K562 (cell line): ENCODE data around the gene MAGIX. TPM values are rescaled to one million over a fixed set of nuclear protein-coding genes. Genes with fewer than 3 reads are reported as not detected.
A peak's percentile ranks its signal among the peaks of the same experiment; 100 is the strongest.

Source experiments
- CREBBP ChIP-seq: IDR thresholded peaks from one replicate; pipeline ENCODE4 v1.6.1; 2012; ENCODE audit warnings: low read depth, mild to moderate bottlenecking, control low read depth, inconsistent platforms, low read length
- RAD51 ChIP-seq: fragments of 450-650 bp; IDR thresholded peaks from 2 replicates; pipeline ENCODE4 v1.7.1; 2016; ENCODE audit warnings: low read depth, mild to moderate bottlenecking, borderline replicate concordance
- SP2 ChIP-seq: IDR thresholded peaks from 2 replicates; pipeline ENCODE4 v1.6.1; 2011; ENCODE audit warnings: mild to moderate bottlenecking, low read depth, low read length, moderate library complexity; ENCODE audit not compliant: poor library complexity, severe bottlenecking; ENCODE audit errors: extremely low read depth
- ZNF354B ChIP-seq: fragments of 250-450 bp; sonication (Bioruptor Pico); IDR thresholded peaks from 2 replicates; pipeline ENCODE4 v1.4.0; 2020
- polyA plus RNA-seq, 8 experiments: library from polyadenylated mRNA; depleted of rRNA in 4 of 8; stranded (reverse) in 5 of 8; unstranded in 3 of 8; fragments of >200 nt; fragmentation: Nextera tagmentation in 2 of 8; fragmentation: Illumina TruSeq in 1 of 8; extraction: Ambion mirVana in 2 of 8; extraction: Trizol in 1 of 8; gene quantifications; 2 replicates each; pipeline versions ENCODE4 v1.2.1 to v1.2.3, GENCODE V29; 2011 to 2014; ENCODE audit warnings: inconsistent platforms in 1 of 8, missing spikeins in 1 of 8
- total RNA-seq, 7 experiments: library from RNA; depleted of rRNA in 6 of 7; stranded (reverse); fragments of >200 nt in 6 of 7; fragmentation: Illumina TruSeq in 2 of 7; extraction: Trizol in 2 of 7; gene quantifications; 2 replicates each; pipeline versions ENCODE4 v1.2.1 to v1.2.3, GENCODE V29; 2011 to 2021; ENCODE audit warnings: low replicate concordance in 1 of 7
- TF ChIP-seq, protein P1 (sequence below): sonication (generic); IDR thresholded peaks from 2 replicates; pipeline ENCODE4 v1.6.1; 2016
- TF ChIP-seq, protein P2 (sequence below): sonication (generic); formaldehyde crosslinking; IDR thresholded peaks from 2 replicates; pipeline ENCODE4 v1.8.0; 2022; ENCODE audit warnings: mild to moderate bottlenecking, missing genetic modification reagents
- TF ChIP-seq, protein P3 (sequence below): fragments of 250-450 bp; sonication (Bioruptor Pico); IDR thresholded peaks from 2 replicates; pipeline ENCODE4 v1.8.0; 2021; ENCODE audit warnings: moderate library complexity, mild to moderate bottlenecking, inconsistent platforms
- TF ChIP-seq, protein P4 (sequence below): fragments of 250-450 bp; sonication (Bioruptor Pico); IDR thresholded peaks from 2 replicates; pipeline ENCODE4 v1.5.0; 2020; ENCODE audit warnings: mild to moderate bottlenecking, borderline replicate concordance

MAGIX gene
- total and polyA plus RNA-seq, 9 of the 15 experiments (the other 6 are each of a cell fraction or from before 2014, with no cell fraction given) = 0.08 to 3.5 (median 0.47) TPM

DNA sequence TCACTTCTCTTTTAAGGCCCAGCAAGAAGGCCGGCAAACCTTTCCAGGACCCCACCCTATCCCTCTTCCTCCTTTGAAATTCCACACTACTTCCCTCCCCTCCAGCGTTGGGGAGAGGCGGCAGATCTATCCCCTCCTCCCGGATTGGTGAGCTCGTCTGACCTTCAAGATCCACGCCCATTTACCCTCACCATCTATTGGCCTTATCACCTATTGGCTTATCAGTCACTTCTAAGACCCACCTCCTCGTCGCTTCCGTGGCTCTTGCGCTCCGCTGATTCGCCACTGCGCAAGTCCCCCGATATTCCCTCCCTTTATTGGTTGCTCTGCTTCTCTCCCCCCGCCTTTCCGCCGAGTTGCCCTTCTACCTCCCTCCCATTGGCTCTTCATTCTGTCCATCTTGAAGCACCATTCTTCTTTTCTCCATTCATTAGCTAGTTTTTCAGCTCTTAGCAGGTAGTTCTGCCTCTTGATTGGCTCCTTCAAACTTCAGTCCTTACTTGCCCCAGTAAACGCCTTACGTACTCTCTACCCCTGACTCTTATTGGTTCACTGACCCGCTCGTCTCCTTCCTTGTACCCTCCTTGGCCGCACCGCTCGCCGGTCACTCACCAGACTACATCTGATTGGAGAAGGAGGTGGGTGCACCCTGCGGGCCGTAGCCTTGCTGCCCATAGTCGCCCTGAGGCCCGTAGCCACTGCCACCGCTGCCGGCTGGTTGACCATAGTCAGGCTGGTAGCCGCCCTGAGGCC, 28.4 kb downstream of the MAGIX start (continued):
- TF ChIP-seq ZNF354B (CRISPR knock-in tag) (no peak), RAD51 (no peak), CREBBP (no peak), SP2 (peak; percentile 85)
- TF ChIP-seq, protein P1, sequence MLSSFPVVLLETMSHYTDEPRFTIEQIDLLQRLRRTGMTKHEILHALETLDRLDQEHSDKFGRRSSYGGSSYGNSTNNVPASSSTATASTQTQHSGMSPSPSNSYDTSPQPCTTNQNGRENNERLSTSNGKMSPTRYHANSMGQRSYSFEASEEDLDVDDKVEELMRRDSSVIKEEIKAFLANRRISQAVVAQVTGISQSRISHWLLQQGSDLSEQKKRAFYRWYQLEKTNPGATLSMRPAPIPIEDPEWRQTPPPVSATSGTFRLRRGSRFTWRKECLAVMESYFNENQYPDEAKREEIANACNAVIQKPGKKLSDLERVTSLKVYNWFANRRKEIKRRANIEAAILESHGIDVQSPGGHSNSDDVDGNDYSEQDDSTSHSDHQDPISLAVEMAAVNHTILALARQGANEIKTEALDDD = no peak
- TF ChIP-seq, protein P2, sequence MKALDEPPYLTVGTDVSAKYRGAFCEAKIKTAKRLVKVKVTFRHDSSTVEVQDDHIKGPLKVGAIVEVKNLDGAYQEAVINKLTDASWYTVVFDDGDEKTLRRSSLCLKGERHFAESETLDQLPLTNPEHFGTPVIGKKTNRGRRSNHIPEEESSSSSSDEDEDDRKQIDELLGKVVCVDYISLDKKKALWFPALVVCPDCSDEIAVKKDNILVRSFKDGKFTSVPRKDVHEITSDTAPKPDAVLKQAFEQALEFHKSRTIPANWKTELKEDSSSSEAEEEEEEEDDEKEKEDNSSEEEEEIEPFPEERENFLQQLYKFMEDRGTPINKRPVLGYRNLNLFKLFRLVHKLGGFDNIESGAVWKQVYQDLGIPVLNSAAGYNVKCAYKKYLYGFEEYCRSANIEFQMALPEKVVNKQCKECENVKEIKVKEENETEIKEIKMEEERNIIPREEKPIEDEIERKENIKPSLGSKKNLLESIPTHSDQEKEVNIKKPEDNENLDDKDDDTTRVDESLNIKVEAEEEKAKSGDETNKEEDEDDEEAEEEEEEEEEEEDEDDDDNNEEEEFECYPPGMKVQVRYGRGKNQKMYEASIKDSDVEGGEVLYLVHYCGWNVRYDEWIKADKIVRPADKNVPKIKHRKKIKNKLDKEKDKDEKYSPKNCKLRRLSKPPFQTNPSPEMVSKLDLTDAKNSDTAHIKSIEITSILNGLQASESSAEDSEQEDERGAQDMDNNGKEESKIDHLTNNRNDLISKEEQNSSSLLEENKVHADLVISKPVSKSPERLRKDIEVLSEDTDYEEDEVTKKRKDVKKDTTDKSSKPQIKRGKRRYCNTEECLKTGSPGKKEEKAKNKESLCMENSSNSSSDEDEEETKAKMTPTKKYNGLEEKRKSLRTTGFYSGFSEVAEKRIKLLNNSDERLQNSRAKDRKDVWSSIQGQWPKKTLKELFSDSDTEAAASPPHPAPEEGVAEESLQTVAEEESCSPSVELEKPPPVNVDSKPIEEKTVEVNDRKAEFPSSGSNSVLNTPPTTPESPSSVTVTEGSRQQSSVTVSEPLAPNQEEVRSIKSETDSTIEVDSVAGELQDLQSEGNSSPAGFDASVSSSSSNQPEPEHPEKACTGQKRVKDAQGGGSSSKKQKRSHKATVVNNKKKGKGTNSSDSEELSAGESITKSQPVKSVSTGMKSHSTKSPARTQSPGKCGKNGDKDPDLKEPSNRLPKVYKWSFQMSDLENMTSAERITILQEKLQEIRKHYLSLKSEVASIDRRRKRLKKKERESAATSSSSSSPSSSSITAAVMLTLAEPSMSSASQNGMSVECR = no peak
- TF ChIP-seq, protein P3, sequence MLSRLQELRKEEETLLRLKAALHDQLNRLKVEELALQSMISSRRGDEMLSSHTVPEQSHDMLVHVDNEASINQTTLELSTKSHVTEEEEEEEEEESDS (CRISPR knock-in tag) = no peak
- TF ChIP-seq, protein P4, sequence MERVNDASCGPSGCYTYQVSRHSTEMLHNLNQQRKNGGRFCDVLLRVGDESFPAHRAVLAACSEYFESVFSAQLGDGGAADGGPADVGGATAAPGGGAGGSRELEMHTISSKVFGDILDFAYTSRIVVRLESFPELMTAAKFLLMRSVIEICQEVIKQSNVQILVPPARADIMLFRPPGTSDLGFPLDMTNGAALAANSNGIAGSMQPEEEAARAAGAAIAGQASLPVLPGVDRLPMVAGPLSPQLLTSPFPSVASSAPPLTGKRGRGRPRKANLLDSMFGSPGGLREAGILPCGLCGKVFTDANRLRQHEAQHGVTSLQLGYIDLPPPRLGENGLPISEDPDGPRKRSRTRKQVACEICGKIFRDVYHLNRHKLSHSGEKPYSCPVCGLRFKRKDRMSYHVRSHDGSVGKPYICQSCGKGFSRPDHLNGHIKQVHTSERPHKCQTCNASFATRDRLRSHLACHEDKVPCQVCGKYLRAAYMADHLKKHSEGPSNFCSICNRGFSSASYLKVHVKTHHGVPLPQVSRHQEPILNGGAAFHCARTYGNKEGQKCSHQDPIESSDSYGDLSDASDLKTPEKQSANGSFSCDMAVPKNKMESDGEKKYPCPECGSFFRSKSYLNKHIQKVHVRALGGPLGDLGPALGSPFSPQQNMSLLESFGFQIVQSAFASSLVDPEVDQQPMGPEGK (CRISPR knock-in tag) = no peak
